SH-SY5Y (cell line): ENCODE results near the gene LTC4S.

Experiments
- GATA2 ChIP-seq: IDR thresholded peaks from 2 replicates; pipeline ENCODE4 v1.6.1; 2011; ENCODE audit warnings: mild to moderate bottlenecking, low read depth, low read length
- GATA3 ChIP-seq: IDR thresholded peaks from 2 replicates; pipeline ENCODE4 v1.6.1; 2011; ENCODE audit warnings: low read depth, mild to moderate bottlenecking, low read length, moderate library complexity

LTC4S gene

GRCh38 chr5:179766021-179766725, 27.6 kb upstream of the LTC4S start:
- TF ChIP-seq GATA2 (no peak), GATA3 (no peak)

- TF ChIP-seq GATA2 (no peak), GATA3 (no peak)
Measured at GRCh38 chr5:179766726-179767455, 26.9 kb upstream of the LTC4S start.

- no peak for TF ChIP-seq GATA3
- TF ChIP-seq GATA2: no peak
Measured at GRCh38 chr5:179767496-179768100, 26.2 kb upstream of the LTC4S start.

- TF ChIP-seq GATA3 (no peak), GATA2 (no peak)
Measured at GRCh38 chr5:179768326-179769085, 25.3 kb upstream of the LTC4S start.

GRCh38 chr5:179769271-179769670, 24.5 kb upstream of the LTC4S start:
- no peak for TF ChIP-seq GATA2
- no peak for TF ChIP-seq GATA3

GRCh38 chr5:179769796-179770195, 24.0 kb upstream of the LTC4S start:
- TF ChIP-seq GATA3: no peak
- TF ChIP-seq GATA2: no peak

GRCh38 chr5:179771311-179771895, 22.4 kb upstream of the LTC4S start:
- TF ChIP-seq GATA2 (no peak), GATA3 (no peak)

- TF ChIP-seq GATA2: no peak
- no peak for TF ChIP-seq GATA3
Measured at GRCh38 chr5:179772351-179772750, 21.4 kb upstream of the LTC4S start.

GRCh38 chr5:179773686-179774040, 20.1 kb upstream of the LTC4S start:
- no peak for TF ChIP-seq GATA3
- no peak for TF ChIP-seq GATA2

GRCh38 chr5:179774442-179774841, 19.3 kb upstream of the LTC4S start:
- TF ChIP-seq GATA3: no peak
- TF ChIP-seq GATA2: no peak

- TF ChIP-seq GATA3 (no peak), GATA2 (no peak)
Measured at GRCh38 chr5:179776411-179776938, 17.3 kb upstream of the LTC4S start.

GRCh38 chr5:179777456-179777855, 16.3 kb upstream of the LTC4S start:
- TF ChIP-seq GATA3 (no peak), GATA2 (no peak)

GRCh38 chr5:179777909-179778308, 15.9 kb upstream of the LTC4S start:
- TF ChIP-seq GATA2 (no peak), GATA3 (no peak)

- TF ChIP-seq GATA3: no peak
Measured at GRCh38 chr5:179778591-179778990, 15.2 kb upstream of the LTC4S start.
